RWPE2 (cell line): ENCODE results near the gene SPPL3.

Experiments
- ATAC-seq: fragments of 200-7000 bp; cut with Tn5 transposase; 3 replicates; pipeline ENCODE4 v1.9.1; 2021; ENCODE audit warnings: low read depth
- DNase-seq: peaks from one replicate; pipeline ENCODE4 v3.0.0-alpha.2; 2020; ENCODE audit warnings: low spot score
- H3K27ac ChIP-seq: fragments of 450-650 bp; 2 replicates; pipeline ENCODE4 v1.5.1; 2017; ENCODE audit warnings: mild to moderate bottlenecking; ENCODE audit not compliant: poor library complexity, severe bottlenecking
- H3K27me3 ChIP-seq: fragments of 250-450 bp; sonication (Bioruptor Pico); 2 replicates; pipeline ENCODE4 v1.5.1; 2021; ENCODE audit warnings: mild to moderate bottlenecking, moderate library complexity; ENCODE audit not compliant: insufficient read depth, poor library complexity, severe bottlenecking
- H3K36me3 ChIP-seq: fragments of 250-450 bp; sonication (Bioruptor Pico); 2 replicates; pipeline ENCODE4 v1.5.1; 2020; ENCODE audit warnings: low read depth, mild to moderate bottlenecking, moderate library complexity
- H3K4me1 ChIP-seq: fragments of 250-450 bp; sonication (Bioruptor Pico); 2 replicates; pipeline ENCODE4 v1.5.1; 2021; ENCODE audit warnings: mild to moderate bottlenecking, moderate library complexity; ENCODE audit not compliant: insufficient read depth, poor library complexity, severe bottlenecking
- H3K4me3 ChIP-seq: fragments of 250-450 bp; sonication (Bioruptor Pico); 2 replicates; pipeline ENCODE4 v1.5.1; 2021; ENCODE audit warnings: mild to moderate bottlenecking, moderate library complexity; ENCODE audit not compliant: severe bottlenecking
- H3K9me3 ChIP-seq: fragments of 250-450 bp; sonication (Bioruptor Pico); 2 replicates; pipeline ENCODE4 v1.5.1; 2021; ENCODE audit warnings: mild to moderate bottlenecking, moderate library complexity; ENCODE audit not compliant: severe bottlenecking
- CTCF ChIP-seq: fragments of 450-650 bp; IDR thresholded peaks from one replicate; pipeline ENCODE4 v1.5.1; 2017; ENCODE audit warnings: mild to moderate bottlenecking, moderate library complexity; ENCODE audit not compliant: poor library complexity, severe bottlenecking

The SPPL3 gene

GRCh38 chr12:120757949-120758348 lies 146.2 kb downstream of the SPPL3 start:
- Histone ChIP-seq H3K9me3 (no peaks in the 10 kb centered on the region), H3K4me1 (no peaks in the 10 kb centered on the region), H3K27me3 (no peaks in the 10 kb centered on the region), H3K4me3 (no peak overlapping the region), H3K27ac (no peak overlapping the region), H3K36me3 (no peaks in the 10 kb centered on the region; the same call in 1 of the 2 replicates)
- TF ChIP-seq CTCF: no peak
- no peak for DNase-seq
- no peak for ATAC-seq

GRCh38 chr12:120757226-120757742 lies 146.9 kb downstream of the SPPL3 start:
- no peaks in the 10 kb centered on the region for H3K9me3 ChIP-seq
- H3K4me3 ChIP-seq: no peak overlapping the region
- H3K36me3 ChIP-seq: no peaks in the 10 kb centered on the region; the same call in 1 of the 2 replicates
- H3K4me1 ChIP-seq: no peaks in the 10 kb centered on the region
- H3K27me3 ChIP-seq: no peaks in the 10 kb centered on the region
- no peak for TF ChIP-seq CTCF
- no peak for ATAC-seq
- H3K27ac ChIP-seq: no peak overlapping the region
- DNase-seq: no peak

GRCh38 chr12:120755269-120755668 lies 148.9 kb downstream of the SPPL3 start:
- ATAC-seq: no peak
- no peaks in the 10 kb centered on the region for H3K9me3 ChIP-seq

GRCh38 chr12:120754792-120755191 lies 149.4 kb downstream of the SPPL3 start:
- H3K9me3 ChIP-seq: no peaks in the 10 kb centered on the region

More at GRCh38 chr12:120755269-120755668, 148.9 kb downstream of the SPPL3 start:
- no peak for DNase-seq
- TF ChIP-seq CTCF: no peak
- Histone ChIP-seq H3K27me3 (no peaks in the 10 kb centered on the region), H3K4me3 (no peak overlapping the region), H3K27ac (no peak overlapping the region), H3K4me1 (no peaks in the 10 kb centered on the region), H3K36me3 (no peaks in the 10 kb centered on the region)

More at GRCh38 chr12:120754792-120755191, 149.4 kb downstream of the SPPL3 start:
- Histone ChIP-seq H3K36me3 (no peaks in the 10 kb centered on the region), H3K4me1 (no peaks in the 10 kb centered on the region), H3K27ac (no peak overlapping the region), H3K27me3 (no peaks in the 10 kb centered on the region), H3K4me3 (no peak overlapping the region)
- TF ChIP-seq CTCF: no peak
- no peak for ATAC-seq
- no peak for DNase-seq
